Measurements from ENCODE around the gene ARHGEF17. TPM values are rescaled to one million over a fixed set of nuclear protein-coding genes. Genes with fewer than 3 reads are reported as not detected.

The ARHGEF17 gene
- total RNA-seq, 1 donor from 2014 or later: 19.3 TPM

GRCh38 chr11:73384125-73384441 lies 76.0 kb downstream of the ARHGEF17 start:
- H3K9me3 ChIP-seq (ENCODE audit: control insufficient read depth in 3 of 3, low read length in 3 of 3): no peaks in the 10 kb centered on the region
- H3K36me3 ChIP-seq (ENCODE audit: control insufficient read depth in 3 of 3, insufficient read depth in 3 of 3, low read length in 3 of 3): no peaks in the 10 kb centered on the region
- no peak overlapping the region for H3K27ac ChIP-seq (ENCODE audit: low read depth, low read length)
- peaks cover 95 to 99% (median 98%) of the 10 kb centered on the region in 3 donors for H3K4me1 ChIP-seq (ENCODE audit: control insufficient read depth in 3 of 3, insufficient read depth in 3 of 3, low read length in 3 of 3)
- no peak overlapping the region for H3K4me3 ChIP-seq (ENCODE audit: low read length in 3 of 3)
- no peaks in the 10 kb centered on the region for H3K27me3 ChIP-seq (ENCODE audit: control insufficient read depth in 3 of 3, insufficient read depth in 3 of 3, low read length in 3 of 3)
- peak overlapping the region in 1 of 3 donors; percentile 60 for H3K9ac ChIP-seq (ENCODE audit: low read depth in 1 of 3, low read length in 3 of 3)

- Histone ChIP-seq H3K27ac (ENCODE audit: low read depth, low read length) (peak overlapping the region; percentile 62), H3K9ac (ENCODE audit: low read depth in 1 of 3, low read length in 3 of 3) (peak overlapping the region in 1 of 3 donors; percentile 60), H3K27me3 (ENCODE audit: control insufficient read depth in 3 of 3, insufficient read depth in 3 of 3, low read length in 3 of 3) (no peaks in the 10 kb centered on the region), H3K36me3 (ENCODE audit: control insufficient read depth in 3 of 3, insufficient read depth in 3 of 3, low read length in 3 of 3) (no peaks in the 10 kb centered on the region), H3K9me3 (ENCODE audit: control insufficient read depth in 3 of 3, low read length in 3 of 3) (no peaks in the 10 kb centered on the region), H3K4me3 (ENCODE audit: low read length in 3 of 3) (no peak overlapping the region), H3K4me1 (ENCODE audit: control insufficient read depth in 3 of 3, insufficient read depth in 3 of 3, low read length in 3 of 3) (peaks cover 95 to 99% (median 98%) of the 10 kb centered on the region in 3 donors)
Measured at GRCh38 chr11:73384531-73384871, 76.4 kb downstream of the ARHGEF17 start.

GRCh38 chr11:73384872-73385689 lies 77.0 kb downstream of the ARHGEF17 start:
- peaks cover 95 to 99% (median 98%) of the 10 kb centered on the region in 3 donors for H3K4me1 ChIP-seq (ENCODE audit: control insufficient read depth in 3 of 3, insufficient read depth in 3 of 3, low read length in 3 of 3)
- H3K4me3 ChIP-seq (ENCODE audit: low read length in 3 of 3): no peak overlapping the region
- H3K27ac ChIP-seq (ENCODE audit: low read depth, low read length): peak overlapping the region; percentile 62

GRCh38 chr11:73386016-73386415 lies 77.9 kb downstream of the ARHGEF17 start:
- no peaks in the 10 kb centered on the region for H3K9me3 ChIP-seq (ENCODE audit: control insufficient read depth in 3 of 3, low read length in 3 of 3)
- no peaks in the 10 kb centered on the region for H3K36me3 ChIP-seq (ENCODE audit: control insufficient read depth in 3 of 3, insufficient read depth in 3 of 3, low read length in 3 of 3)
- peaks cover 92 to 98% (median 97%) of the 10 kb centered on the region in 3 donors for H3K4me1 ChIP-seq (ENCODE audit: control insufficient read depth in 3 of 3, insufficient read depth in 3 of 3, low read length in 3 of 3)
- H3K4me3 ChIP-seq (ENCODE audit: low read length in 3 of 3): no peak overlapping the region
- no peaks in the 10 kb centered on the region for H3K27me3 ChIP-seq (ENCODE audit: control insufficient read depth in 3 of 3, insufficient read depth in 3 of 3, low read length in 3 of 3)
- peak overlapping the region; percentile 62 for H3K27ac ChIP-seq (ENCODE audit: low read depth, low read length)
- peak overlapping the region in 1 of 3 donors; percentile 25 for H3K9ac ChIP-seq (ENCODE audit: low read depth in 1 of 3, low read length in 3 of 3)

More at GRCh38 chr11:73384872-73385689, 77.0 kb downstream of the ARHGEF17 start:
- H3K9me3 ChIP-seq (ENCODE audit: control insufficient read depth in 3 of 3, low read length in 3 of 3): no peaks in the 10 kb centered on the region
- no peaks in the 10 kb centered on the region for H3K27me3 ChIP-seq (ENCODE audit: control insufficient read depth in 3 of 3, insufficient read depth in 3 of 3, low read length in 3 of 3)
- H3K9ac ChIP-seq (ENCODE audit: low read depth in 1 of 3, low read length in 3 of 3): peak overlapping the region; percentile 43 to 60 (median 50)
- H3K36me3 ChIP-seq (ENCODE audit: control insufficient read depth in 3 of 3, insufficient read depth in 3 of 3, low read length in 3 of 3): no peaks in the 10 kb centered on the region

- Histone ChIP-seq H3K9me3 (ENCODE audit: control insufficient read depth in 3 of 3, low read length in 3 of 3) (no peaks in the 10 kb centered on the region), H3K27me3 (ENCODE audit: control insufficient read depth in 3 of 3, insufficient read depth in 3 of 3, low read length in 3 of 3) (no peaks in the 10 kb centered on the region), H3K27ac (ENCODE audit: low read depth, low read length) (peak overlapping the region; percentile 62), H3K36me3 (ENCODE audit: control insufficient read depth in 3 of 3, insufficient read depth in 3 of 3, low read length in 3 of 3) (no peaks in the 10 kb centered on the region), H3K9ac (ENCODE audit: low read depth in 1 of 3, low read length in 3 of 3) (peak overlapping the region in 1 of 3 donors; percentile 25), H3K4me1 (ENCODE audit: control insufficient read depth in 3 of 3, insufficient read depth in 3 of 3, low read length in 3 of 3) (peaks cover 87 to 93% (median 92%) of the 10 kb centered on the region in 3 donors), H3K4me3 (ENCODE audit: low read length in 3 of 3) (peak overlapping the region in 1 of 3 donors; percentile 13)
Measured at GRCh38 chr11:73386546-73386945, 78.5 kb downstream of the ARHGEF17 start.

- Histone ChIP-seq H3K9ac (ENCODE audit: low read depth in 1 of 3, low read length in 3 of 3) (peak overlapping the region; percentile 50 to 73 (median 65)), H3K27me3 (ENCODE audit: control insufficient read depth in 3 of 3, insufficient read depth in 3 of 3, low read length in 3 of 3) (no peaks in the 10 kb centered on the region), H3K9me3 (ENCODE audit: control insufficient read depth in 3 of 3, low read length in 3 of 3) (no peaks in the 10 kb centered on the region), H3K27ac (ENCODE audit: low read depth, low read length) (peak overlapping the region; percentile 66), H3K4me3 (ENCODE audit: low read length in 3 of 3) (peak overlapping the region; percentile 14 to 41 (median 30)), H3K4me1 (ENCODE audit: control insufficient read depth in 3 of 3, insufficient read depth in 3 of 3, low read length in 3 of 3) (peaks cover 75 to 85% (median 84%) of the 10 kb centered on the region in 3 donors), H3K36me3 (ENCODE audit: control insufficient read depth in 3 of 3, insufficient read depth in 3 of 3, low read length in 3 of 3) (no peaks in the 10 kb centered on the region)
Measured at GRCh38 chr11:73387594-73388264, 79.7 kb downstream of the ARHGEF17 start.

- Histone ChIP-seq H3K4me3 (ENCODE audit: low read length in 3 of 3) (peak overlapping the region in 2 of 3 donors; percentile 14 to 30), H3K27ac (ENCODE audit: low read depth, low read length) (peak overlapping the region; percentile 66), H3K4me1 (ENCODE audit: control insufficient read depth in 3 of 3, insufficient read depth in 3 of 3, low read length in 3 of 3) (peaks cover 71 to 84% (median 84%) of the 10 kb centered on the region in 3 donors), H3K9me3 (ENCODE audit: control insufficient read depth in 3 of 3, low read length in 3 of 3) (no peaks in the 10 kb centered on the region), H3K9ac (ENCODE audit: low read depth in 1 of 3, low read length in 3 of 3) (peak overlapping the region; percentile 43 to 73 (median 50)), H3K27me3 (ENCODE audit: control insufficient read depth in 3 of 3, insufficient read depth in 3 of 3, low read length in 3 of 3) (no peaks in the 10 kb centered on the region), H3K36me3 (ENCODE audit: control insufficient read depth in 3 of 3, insufficient read depth in 3 of 3, low read length in 3 of 3) (peaks cover 0 to 4% (median 0%) of the 10 kb centered on the region in 3 donors)
Measured at GRCh38 chr11:73388265-73389133, 80.4 kb downstream of the ARHGEF17 start.

GRCh38 chr11:73389134-73389525 lies 81.1 kb downstream of the ARHGEF17 start:
- H3K27ac ChIP-seq (ENCODE audit: low read depth, low read length): no peak overlapping the region
- H3K36me3 ChIP-seq (ENCODE audit: control insufficient read depth in 3 of 3, insufficient read depth in 3 of 3, low read length in 3 of 3): peaks cover 0 to 5% (median 0%) of the 10 kb centered on the region in 3 donors
- H3K9ac ChIP-seq (ENCODE audit: low read depth in 1 of 3, low read length in 3 of 3): peak overlapping the region in 2 of 3 donors; percentile 45 to 50
- no peaks in the 10 kb centered on the region for H3K9me3 ChIP-seq (ENCODE audit: control insufficient read depth in 3 of 3, low read length in 3 of 3)
- no peak overlapping the region for H3K4me3 ChIP-seq (ENCODE audit: low read length in 3 of 3)
- peaks cover 65 to 82% (median 82%) of the 10 kb centered on the region in 3 donors for H3K4me1 ChIP-seq (ENCODE audit: control insufficient read depth in 3 of 3, insufficient read depth in 3 of 3, low read length in 3 of 3)
- H3K27me3 ChIP-seq (ENCODE audit: control insufficient read depth in 3 of 3, insufficient read depth in 3 of 3, low read length in 3 of 3): no peaks in the 10 kb centered on the region

- H3K4me3 ChIP-seq (ENCODE audit: low read length in 3 of 3): no peak overlapping the region
- H3K9me3 ChIP-seq (ENCODE audit: control insufficient read depth in 3 of 3, low read length in 3 of 3): no peaks in the 10 kb centered on the region
- peak overlapping the region in 2 of 3 donors; percentile 23 to 25 for H3K9ac ChIP-seq (ENCODE audit: low read depth in 1 of 3, low read length in 3 of 3)
- peaks cover 0 to 9% (median under 1%) of the 10 kb centered on the region in 3 donors for H3K36me3 ChIP-seq (ENCODE audit: control insufficient read depth in 3 of 3, insufficient read depth in 3 of 3, low read length in 3 of 3)
- H3K27ac ChIP-seq (ENCODE audit: low read depth, low read length): no peak overlapping the region
- H3K27me3 ChIP-seq (ENCODE audit: control insufficient read depth in 3 of 3, insufficient read depth in 3 of 3, low read length in 3 of 3): no peaks in the 10 kb centered on the region
- H3K4me1 ChIP-seq (ENCODE audit: control insufficient read depth in 3 of 3, insufficient read depth in 3 of 3, low read length in 3 of 3): peaks cover 57 to 74% (median 74%) of the 10 kb centered on the region in 3 donors
Measured at GRCh38 chr11:73389916-73390315, 81.8 kb downstream of the ARHGEF17 start.

All from skeletal muscle tissue (tissue), 4 donors.